ENCODE data around the gene TRA2A.
A peak's percentile ranks its signal among the peaks of the same experiment; 100 is the strongest.

Gene TRA2A

GRCh38 chr7:23469150-23469960, 62.4 kb downstream of the TRA2A start:
- DNase-seq = peak; percentile 77

GRCh38 chr7:23468526-23469149, 63.1 kb downstream of the TRA2A start:
- peak; percentile 62 for DNase-seq

- peak; percentile 72 for DNase-seq
These were observed 63.8 kb downstream of the TRA2A start for GRCh38 chr7:23467806-23468525.

GRCh38 chr7:23467291-23467805, 64.4 kb downstream of the TRA2A start:
- peak; percentile 50 for DNase-seq

GRCh38 chr7:23462846-23463245, 68.9 kb downstream of the TRA2A start:
- DNase-seq = no peak

- DNase-seq = no peak
These were observed 73.7 kb downstream of the TRA2A start for GRCh38 chr7:23458044-23458443.

GRCh38 chr7:23456093-23456492, 75.7 kb downstream of the TRA2A start:
- DNase-seq = no peak

- DNase-seq = no peak
These were observed 76.8 kb downstream of the TRA2A start for GRCh38 chr7:23454881-23455526.
